ENCODE measurements around the gene ERGIC3.

- no peak for TF ChIP-seq MAX (IDR thresholded peaks at IDR 0.05; ENCODE audit: low read depth)
- no peak for TF ChIP-seq RCOR1 (IDR thresholded peaks at IDR 0.05; ENCODE audit: low read length)
- TF ChIP-seq FOXM1 (IDR thresholded peaks at IDR 0.05; ENCODE audit: low read depth), result no peak
- no peak for TF ChIP-seq EZH2phosphoT487 (IDR thresholded peaks at IDR 0.05; ENCODE audit: borderline replicate concordance, low read depth)
- TF ChIP-seq, protein P1, sequence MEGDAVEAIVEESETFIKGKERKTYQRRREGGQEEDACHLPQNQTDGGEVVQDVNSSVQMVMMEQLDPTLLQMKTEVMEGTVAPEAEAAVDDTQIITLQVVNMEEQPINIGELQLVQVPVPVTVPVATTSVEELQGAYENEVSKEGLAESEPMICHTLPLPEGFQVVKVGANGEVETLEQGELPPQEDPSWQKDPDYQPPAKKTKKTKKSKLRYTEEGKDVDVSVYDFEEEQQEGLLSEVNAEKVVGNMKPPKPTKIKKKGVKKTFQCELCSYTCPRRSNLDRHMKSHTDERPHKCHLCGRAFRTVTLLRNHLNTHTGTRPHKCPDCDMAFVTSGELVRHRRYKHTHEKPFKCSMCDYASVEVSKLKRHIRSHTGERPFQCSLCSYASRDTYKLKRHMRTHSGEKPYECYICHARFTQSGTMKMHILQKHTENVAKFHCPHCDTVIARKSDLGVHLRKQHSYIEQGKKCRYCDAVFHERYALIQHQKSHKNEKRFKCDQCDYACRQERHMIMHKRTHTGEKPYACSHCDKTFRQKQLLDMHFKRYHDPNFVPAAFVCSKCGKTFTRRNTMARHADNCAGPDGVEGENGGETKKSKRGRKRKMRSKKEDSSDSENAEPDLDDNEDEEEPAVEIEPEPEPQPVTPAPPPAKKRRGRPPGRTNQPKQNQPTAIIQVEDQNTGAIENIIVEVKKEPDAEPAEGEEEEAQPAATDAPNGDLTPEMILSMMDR (IDR thresholded peaks at IDR 0.05), result no peak
These were observed 26.5 kb upstream of the ERGIC3 start for GRCh38 chr20:35515341-35515740.
